DOHH2 (cell line): Measurements from ENCODE around the gene FEV.

Experiments used
- H3F3A ChIP-seq: fragments of 200-600 bp; sonication (generic), shearing (Covaris generic); 2 replicates; pipeline ENCODE4 v1.6.0; 2016; ENCODE audit warnings: antibody characterized with exemption, mild to moderate bottlenecking; ENCODE audit not compliant: control insufficient read depth, insufficient read depth
- H3K27ac ChIP-seq: fragments of 200-600 bp; sonication (generic); 2 replicates; pipeline ENCODE4 v1.5.1; 2014; ENCODE audit warnings: low read depth, mild to moderate bottlenecking, low read length, moderate library complexity
- H3K27me3 ChIP-seq: fragments of 200-600 bp; sonication (generic); 2 replicates; pipeline ENCODE4 v1.6.1; 2014; ENCODE audit warnings: mild to moderate bottlenecking, low read length, mixed read lengths; ENCODE audit not compliant: control insufficient read depth
- H3K36me3 ChIP-seq: fragments of 200-600 bp; sonication (generic); 2 replicates; pipeline ENCODE4 v1.6.1; 2014; ENCODE audit warnings: mild to moderate bottlenecking, low read length, moderate library complexity, mixed read lengths; ENCODE audit not compliant: control insufficient read depth
- H3K4me1 ChIP-seq: fragments of 200-600 bp; sonication (generic); 2 replicates; pipeline ENCODE4 v1.6.1; 2014; ENCODE audit warnings: mild to moderate bottlenecking, low read length, mixed read lengths; ENCODE audit not compliant: control insufficient read depth
- H3K4me2 ChIP-seq: fragments of 200-600 bp; sonication (generic); 2 replicates; pipeline ENCODE4 v1.6.0; 2014; ENCODE audit warnings: mild to moderate bottlenecking, low read length, moderate library complexity
- H3K4me3 ChIP-seq: fragments of 200-600 bp; sonication (generic); 2 replicates; pipeline ENCODE4 v1.5.1; 2014; ENCODE audit warnings: mild to moderate bottlenecking, low read length, mixed read lengths
- H3K79me2 ChIP-seq: fragments of 200-600 bp; sonication (generic); 2 replicates; pipeline ENCODE4 v1.6.1; 2014; ENCODE audit warnings: mild to moderate bottlenecking, low read length, mixed read lengths; ENCODE audit not compliant: control insufficient read depth
- H3K9me2 ChIP-seq: fragments of 200-600 bp; sonication (generic); replicated peaks from 2 replicates; pipeline ENCODE4 v1.6.1; 2014; ENCODE audit warnings: mild to moderate bottlenecking, low read length, mixed read lengths; ENCODE audit not compliant: control insufficient read depth
- H3K9me3 ChIP-seq: fragments of 200-600 bp; sonication (generic); 2 replicates; pipeline ENCODE4 v1.6.1; 2014; ENCODE audit warnings: antibody characterized with exemption, low read length, mixed read lengths; ENCODE audit not compliant: control insufficient read depth, insufficient read depth
- H4K20me1 ChIP-seq: fragments of 200-600 bp; sonication (generic); 2 replicates; pipeline ENCODE4 v1.6.0; 2014; ENCODE audit warnings: low read depth, mild to moderate bottlenecking, antibody characterized with exemption, low read length, moderate library complexity; ENCODE audit not compliant: control insufficient read depth, insufficient read depth
- CTCF ChIP-seq: fragments of 200-600 bp; sonication (generic); IDR thresholded peaks from one replicate; pipeline ENCODE4 v1.5.1; 2014; ENCODE audit warnings: antibody characterized with exemption, mild to moderate bottlenecking, low read depth, low read length; ENCODE audit not compliant: poor library complexity, severe bottlenecking
- EZH2phosphoT487 ChIP-seq: fragments of 200-600 bp; sonication (generic); IDR thresholded peaks from 2 replicates; pipeline ENCODE4 v1.6.1; 2017; ENCODE audit warnings: borderline replicate concordance, mild to moderate bottlenecking, antibody characterized with exemption, low read length, moderate library complexity, mixed read lengths

Gene FEV

GRCh38 chr2:218962859-218963492, 22.0 kb downstream of the FEV start:
- Histone ChIP-seq H3K4me2 (no peak overlapping the region), H3K79me2 (no peaks in the 10 kb centered on the region), H3K4me3 (no peak overlapping the region), H3K27me3 (peaks cover 23% of the 10 kb centered on the region), H3K36me3 (no peaks in the 10 kb centered on the region), H3K27ac (no peak overlapping the region), H3K9me3 (no peaks in the 10 kb centered on the region), H3F3A (no peaks in the 10 kb centered on the region), H3K9me2 (no peaks in the 10 kb centered on the region), H3K4me1 (peaks cover 11% of the 10 kb centered on the region), H4K20me1 (no peaks in the 10 kb centered on the region)
- TF ChIP-seq CTCF (no peak), EZH2phosphoT487 (no peak)

DNA sequence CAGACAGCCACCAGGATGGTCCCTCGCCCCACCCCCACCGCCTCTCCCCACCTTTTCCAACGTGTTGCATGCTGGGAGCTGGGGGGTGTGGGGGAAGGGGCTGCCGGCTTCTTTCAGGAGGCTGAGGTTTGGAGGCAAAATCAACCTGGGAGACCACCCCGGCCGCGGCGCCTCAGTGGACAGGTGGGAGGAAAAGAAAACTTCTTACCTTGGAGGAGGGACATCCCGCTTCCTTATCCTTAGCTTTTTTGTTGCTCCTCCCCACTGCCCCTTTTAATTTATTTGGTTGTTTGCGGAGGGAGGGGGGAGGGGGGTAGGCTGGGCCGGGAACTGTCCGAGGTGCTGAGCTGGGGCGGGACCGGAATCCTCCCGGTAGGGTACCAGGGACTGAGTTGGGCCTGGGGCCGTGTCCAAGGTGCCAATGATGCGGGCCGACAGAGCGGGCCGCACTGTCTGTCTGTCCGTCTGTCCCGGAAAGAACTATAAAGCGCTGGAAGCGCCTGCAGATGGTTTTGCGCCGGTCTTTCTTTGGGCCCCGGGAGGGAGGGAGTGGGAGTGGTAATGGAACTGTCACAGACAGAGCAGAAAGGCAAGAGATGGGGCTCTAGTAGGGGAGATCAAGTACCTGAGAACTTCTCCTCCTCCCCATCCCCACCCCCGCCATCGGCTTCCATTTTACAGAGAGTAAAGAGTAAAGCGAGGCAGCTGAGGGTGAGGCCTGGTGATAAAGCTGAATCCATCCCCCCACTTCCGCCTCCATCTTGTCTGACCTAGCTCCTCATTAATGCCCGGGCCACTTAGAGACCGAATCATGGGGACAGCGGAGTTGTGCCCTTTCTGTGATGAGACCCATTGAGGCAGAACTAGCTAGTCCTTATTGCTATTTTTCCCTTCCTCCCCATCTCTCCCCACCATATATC, 23.1 kb downstream of the FEV start:
- H4K20me1 ChIP-seq, result no peaks in the 10 kb centered on the region
- no peaks in the 10 kb centered on the region for H3F3A ChIP-seq
- peaks cover 24% of the 10 kb centered on the region for H3K27me3 ChIP-seq
- H3K4me2 ChIP-seq, result no peak overlapping the region
- H3K27ac ChIP-seq, result no peak overlapping the region
- H3K9me2 ChIP-seq, result no peaks in the 10 kb centered on the region
- no peaks in the 10 kb centered on the region for H3K9me3 ChIP-seq
- TF ChIP-seq CTCF, result no peak
- TF ChIP-seq EZH2phosphoT487, result no peak
- H3K4me1 ChIP-seq, result peaks cover 11% of the 10 kb centered on the region
- H3K36me3 ChIP-seq, result no peaks in the 10 kb centered on the region
- H3K79me2 ChIP-seq, result no peaks in the 10 kb centered on the region
- no peak overlapping the region for H3K4me3 ChIP-seq

DNA sequence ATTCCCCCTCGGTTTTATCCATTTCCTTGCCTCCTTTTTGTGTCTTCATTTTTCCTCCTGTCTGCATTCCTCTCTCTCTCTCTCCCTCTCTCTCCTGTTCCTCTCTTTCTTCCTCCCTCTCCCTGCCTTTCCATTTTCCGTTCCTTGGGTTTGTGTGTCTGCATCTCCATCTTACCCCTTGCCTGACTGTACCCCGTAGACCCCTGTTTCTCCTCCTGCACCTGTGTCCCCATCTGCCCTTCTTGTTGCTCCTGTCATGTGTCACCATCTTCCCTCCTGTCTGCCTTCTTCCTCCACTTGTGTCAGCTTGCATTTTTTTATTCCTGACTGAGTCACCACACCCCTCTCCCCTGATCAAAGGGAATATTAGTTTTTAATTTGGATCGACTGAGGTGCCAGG, 23.8 kb downstream of the FEV start:
- no peak for TF ChIP-seq EZH2phosphoT487
- TF ChIP-seq CTCF, result no peak
- Histone ChIP-seq H3K27me3 (peaks cover 24% of the 10 kb centered on the region), H3K79me2 (no peaks in the 10 kb centered on the region), H3K4me2 (no peak overlapping the region), H3K36me3 (no peaks in the 10 kb centered on the region), H3K9me2 (no peaks in the 10 kb centered on the region), H3K4me3 (no peak overlapping the region), H3F3A (no peaks in the 10 kb centered on the region), H3K9me3 (no peaks in the 10 kb centered on the region), H3K4me1 (peaks cover 11% of the 10 kb centered on the region), H3K27ac (no peak overlapping the region), H4K20me1 (no peaks in the 10 kb centered on the region)
